ENCODE data around the gene RNF2.

RNF2 gene

GRCh38 chr1:185129708-185130107, 84.3 kb downstream of the RNF2 start:
- H3K27ac ChIP-seq (replicated peaks; ENCODE audit: low read length), result no peak overlapping the region
- no peak overlapping the region for H3K14ac ChIP-seq (ENCODE audit: low read length)
- H2BK15ac ChIP-seq (ENCODE audit: low read length), result no peak overlapping the region
- H2BK120ac ChIP-seq (ENCODE audit: low read depth, low read length), result no peak overlapping the region
- DNase-seq (ENCODE audit: low spot score), result no peak
- WGBS, 2 donors (ENCODE audit: extremely low coverage in 2 of 2, insufficient read length in 2 of 2, insufficient replicate concordance in 1 of 2), result no CpG with 5 or more reads among the region's 2 CpGs
- H3K4me1 ChIP-seq (ENCODE audit: control insufficient read depth in 2 of 2, insufficient read depth in 1 of 2, low read depth in 1 of 2, low read length in 2 of 2), result no peaks in the 10 kb centered on the region
- no peak overlapping the region for H3K4ac ChIP-seq (ENCODE audit: low read length)
- H3K79me1 ChIP-seq (ENCODE audit: low read depth, low read length), result no peaks in the 10 kb centered on the region
- no peaks in the 10 kb centered on the region for H3K27me3 ChIP-seq (ENCODE audit: control insufficient read depth in 3 of 3, insufficient read depth in 3 of 3, low read depth in 1 of 3, low read length in 3 of 3)
- no peak overlapping the region for H3K18ac ChIP-seq (ENCODE audit: low read length)
- no peak overlapping the region for H2AFZ ChIP-seq (ENCODE audit: low read length)
- no peak overlapping the region for H3K4me3 ChIP-seq (ENCODE audit: low read length in 2 of 2)
- H3K23ac ChIP-seq (ENCODE audit: low read depth, low read length, poor library complexity), result no peak overlapping the region
- peaks cover 0 to 16% of the 10 kb centered on the region in 2 donors for H3K9me3 ChIP-seq (replicated peaks in 1 of 2; ENCODE audit: control insufficient read depth in 2 of 2, insufficient read depth in 1 of 2, low read depth in 1 of 2, low read length in 2 of 2)
- no peak overlapping the region for H4K91ac ChIP-seq (ENCODE audit: low read depth, low read length, poor library complexity)
- peaks cover 3 to 78% of the 10 kb centered on the region in 2 donors for H3K36me3 ChIP-seq (replicated peaks in 1 of 2; ENCODE audit: control insufficient read depth in 2 of 2, insufficient read depth in 2 of 2, low read length in 2 of 2)
- no peak overlapping the region for H3K4me2 ChIP-seq (ENCODE audit: insufficient read depth, low read length, poor library complexity, severe bottlenecking)
- H2AK5ac ChIP-seq (ENCODE audit: low read depth, low read length), result no peak overlapping the region
- H2BK5ac ChIP-seq (ENCODE audit: low read length), result no peak overlapping the region
- no peak overlapping the region for H4K8ac ChIP-seq (ENCODE audit: low read depth, low read length)
- no peak overlapping the region for H3K9ac ChIP-seq (ENCODE audit: low read depth, low read length, poor library complexity)
- H2BK12ac ChIP-seq (ENCODE audit: low read length), result no peak overlapping the region

- H2BK120ac ChIP-seq (ENCODE audit: low read depth, low read length), result no peak overlapping the region
- H2BK5ac ChIP-seq (ENCODE audit: low read length), result no peak overlapping the region
- no peak overlapping the region for H2BK15ac ChIP-seq (ENCODE audit: low read length)
- H2BK12ac ChIP-seq (ENCODE audit: low read length), result no peak overlapping the region
- H3K9ac ChIP-seq (ENCODE audit: low read depth, low read length, poor library complexity), result no peak overlapping the region
- no peak overlapping the region for H4K8ac ChIP-seq (ENCODE audit: low read depth, low read length)
- no peak overlapping the region for H3K4ac ChIP-seq (ENCODE audit: low read length)
- H3K18ac ChIP-seq (ENCODE audit: low read length), result no peak overlapping the region
- H3K4me2 ChIP-seq (ENCODE audit: insufficient read depth, low read length, poor library complexity, severe bottlenecking), result no peak overlapping the region
- H3K36me3 ChIP-seq (replicated peaks in 1 of 2; ENCODE audit: control insufficient read depth in 2 of 2, insufficient read depth in 2 of 2, low read length in 2 of 2), result peaks cover 2 to 78% of the 10 kb centered on the region in 2 donors
- no peak overlapping the region for H3K14ac ChIP-seq (ENCODE audit: low read length)
- peaks cover 0 to 16% of the 10 kb centered on the region in 2 donors for H3K9me3 ChIP-seq (replicated peaks in 1 of 2; ENCODE audit: control insufficient read depth in 2 of 2, insufficient read depth in 1 of 2, low read depth in 1 of 2, low read length in 2 of 2)
- H3K4me3 ChIP-seq (ENCODE audit: low read length in 2 of 2), result no peak overlapping the region
- H2AFZ ChIP-seq (ENCODE audit: low read length), result no peak overlapping the region
- H3K79me1 ChIP-seq (ENCODE audit: low read depth, low read length), result no peaks in the 10 kb centered on the region
- no peak overlapping the region for H3K23ac ChIP-seq (ENCODE audit: low read depth, low read length, poor library complexity)
- WGBS, 2 donors (ENCODE audit: extremely low coverage in 2 of 2, insufficient read length in 2 of 2, insufficient replicate concordance in 1 of 2), result no CpG with 5 or more reads among the region's 1 CpG
- H2AK5ac ChIP-seq (ENCODE audit: low read depth, low read length), result no peak overlapping the region
- H3K27ac ChIP-seq (replicated peaks; ENCODE audit: low read length), result no peak overlapping the region
- no peaks in the 10 kb centered on the region for H3K27me3 ChIP-seq (ENCODE audit: control insufficient read depth in 3 of 3, insufficient read depth in 3 of 3, low read depth in 1 of 3, low read length in 3 of 3)
- H3K4me1 ChIP-seq (ENCODE audit: control insufficient read depth in 2 of 2, insufficient read depth in 1 of 2, low read depth in 1 of 2, low read length in 2 of 2), result no peaks in the 10 kb centered on the region
- DNase-seq (ENCODE audit: low spot score), result no peak
- H4K91ac ChIP-seq (ENCODE audit: low read depth, low read length, poor library complexity), result no peak overlapping the region
Observed at GRCh38 chr1:185132534-185132933, 87.2 kb downstream of the RNF2 start.

GRCh38 chr1:185137896-185138545, 92.7 kb downstream of the RNF2 start:
- no peak overlapping the region for H3K14ac ChIP-seq (ENCODE audit: low read length)
- no peaks in the 10 kb centered on the region for H3K4me1 ChIP-seq (ENCODE audit: control insufficient read depth in 2 of 2, insufficient read depth in 1 of 2, low read depth in 1 of 2, low read length in 2 of 2)
- H3K18ac ChIP-seq (ENCODE audit: low read length), result no peak overlapping the region
- no peak overlapping the region for H2AK5ac ChIP-seq (ENCODE audit: low read depth, low read length)
- no peak overlapping the region for H4K8ac ChIP-seq (ENCODE audit: low read depth, low read length)
- no peak for DNase-seq (ENCODE audit: low spot score)
- no peaks in the 10 kb centered on the region for H3K79me1 ChIP-seq (ENCODE audit: low read depth, low read length)
- no peaks in the 10 kb centered on the region for H3K27me3 ChIP-seq (ENCODE audit: control insufficient read depth in 3 of 3, insufficient read depth in 3 of 3, low read depth in 1 of 3, low read length in 3 of 3)
- H3K4ac ChIP-seq (ENCODE audit: low read length), result no peak overlapping the region
- no peak overlapping the region for H4K91ac ChIP-seq (ENCODE audit: low read depth, low read length, poor library complexity)
- H3K4me2 ChIP-seq (ENCODE audit: insufficient read depth, low read length, poor library complexity, severe bottlenecking), result no peak overlapping the region
- no peak overlapping the region for H2BK12ac ChIP-seq (ENCODE audit: low read length)
- H3K27ac ChIP-seq (replicated peaks; ENCODE audit: low read length), result no peak overlapping the region
- no peak overlapping the region for H3K9ac ChIP-seq (ENCODE audit: low read depth, low read length, poor library complexity)
- H2BK15ac ChIP-seq (ENCODE audit: low read length), result no peak overlapping the region
- H2BK120ac ChIP-seq (ENCODE audit: low read depth, low read length), result no peak overlapping the region
- no peak overlapping the region for H2AFZ ChIP-seq (ENCODE audit: low read length)
- WGBS, 2 donors (ENCODE audit: extremely low coverage in 2 of 2, insufficient read length in 2 of 2, insufficient replicate concordance in 1 of 2), result no CpG with 5 or more reads among the region's 1 CpG
- H2BK5ac ChIP-seq (ENCODE audit: low read length), result no peak overlapping the region
- H3K4me3 ChIP-seq (ENCODE audit: low read length in 2 of 2), result no peak overlapping the region
- peaks cover 0 to 10% of the 10 kb centered on the region in 2 donors for H3K9me3 ChIP-seq (replicated peaks in 1 of 2; ENCODE audit: control insufficient read depth in 2 of 2, insufficient read depth in 1 of 2, low read depth in 1 of 2, low read length in 2 of 2)
- no peak overlapping the region for H3K23ac ChIP-seq (ENCODE audit: low read depth, low read length, poor library complexity)
- H3K36me3 ChIP-seq (replicated peaks in 1 of 2; ENCODE audit: control insufficient read depth in 2 of 2, insufficient read depth in 2 of 2, low read length in 2 of 2), result peaks cover 3 to 94% of the 10 kb centered on the region in 2 donors

DNA sequence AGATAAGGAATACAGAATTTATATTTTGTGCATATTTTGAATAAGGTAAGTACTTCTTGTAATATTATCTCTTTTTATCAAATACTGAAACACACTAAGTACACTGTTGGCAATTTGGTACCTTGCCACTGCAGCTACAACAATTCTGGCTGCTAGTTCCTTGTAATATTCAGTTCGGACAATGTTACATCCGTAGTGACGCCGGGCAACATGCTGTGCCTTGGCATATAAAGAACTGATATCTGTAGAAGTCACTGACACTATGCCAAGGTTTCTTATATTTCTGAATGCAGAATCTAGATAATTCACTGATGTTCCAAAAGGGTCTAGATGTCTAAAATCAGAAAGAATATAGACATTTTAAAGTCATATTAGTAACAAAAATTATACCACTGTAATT, 93.9 kb downstream of the RNF2 start:
- no peaks in the 10 kb centered on the region for H3K4me1 ChIP-seq (ENCODE audit: control insufficient read depth in 2 of 2, insufficient read depth in 1 of 2, low read depth in 1 of 2, low read length in 2 of 2)
- H3K4me3 ChIP-seq (ENCODE audit: low read length in 2 of 2), result no peak overlapping the region
- no peak overlapping the region for H2AK5ac ChIP-seq (ENCODE audit: low read depth, low read length)
- H3K4ac ChIP-seq (ENCODE audit: low read length), result no peak overlapping the region
- no peak overlapping the region for H3K14ac ChIP-seq (ENCODE audit: low read length)
- no peak overlapping the region for H2AFZ ChIP-seq (ENCODE audit: low read length)
- H4K8ac ChIP-seq (ENCODE audit: low read depth, low read length), result no peak overlapping the region
- no peaks in the 10 kb centered on the region for H3K79me1 ChIP-seq (ENCODE audit: low read depth, low read length)
- no peak overlapping the region for H3K27ac ChIP-seq (replicated peaks; ENCODE audit: low read length)
- no peak overlapping the region for H3K9ac ChIP-seq (ENCODE audit: low read depth, low read length, poor library complexity)
- no CpG with 5 or more reads among the region's 4 CpGs for WGBS, 2 donors (ENCODE audit: extremely low coverage in 2 of 2, insufficient read length in 2 of 2, insufficient replicate concordance in 1 of 2)
- H3K23ac ChIP-seq (ENCODE audit: low read depth, low read length, poor library complexity), result no peak overlapping the region
- no peak overlapping the region for H2BK12ac ChIP-seq (ENCODE audit: low read length)
- H4K91ac ChIP-seq (ENCODE audit: low read depth, low read length, poor library complexity), result no peak overlapping the region
- H3K36me3 ChIP-seq (replicated peaks in 1 of 2; ENCODE audit: control insufficient read depth in 2 of 2, insufficient read depth in 2 of 2, low read length in 2 of 2), result peaks cover 2 to 94% of the 10 kb centered on the region in 2 donors
- H3K27me3 ChIP-seq (ENCODE audit: control insufficient read depth in 3 of 3, insufficient read depth in 3 of 3, low read depth in 1 of 3, low read length in 3 of 3), result no peaks in the 10 kb centered on the region
- no peaks in the 10 kb centered on the region for H3K9me3 ChIP-seq (replicated peaks in 1 of 2; ENCODE audit: control insufficient read depth in 2 of 2, insufficient read depth in 1 of 2, low read depth in 1 of 2, low read length in 2 of 2)
- H2BK120ac ChIP-seq (ENCODE audit: low read depth, low read length), result no peak overlapping the region
- H3K4me2 ChIP-seq (ENCODE audit: insufficient read depth, low read length, poor library complexity, severe bottlenecking), result no peak overlapping the region
- no peak overlapping the region for H2BK5ac ChIP-seq (ENCODE audit: low read length)
- H2BK15ac ChIP-seq (ENCODE audit: low read length), result no peak overlapping the region
- H3K18ac ChIP-seq (ENCODE audit: low read length), result no peak overlapping the region
- DNase-seq (ENCODE audit: low spot score), result no peak

Measured in neuronal stem cell (in vitro differentiated cells).